HEK293 (cell line): ENCODE measurements around the gene LNPEP.

Source experiments
- CTCF ChIP-seq: fragments of 450-650 bp; formaldehyde crosslinking; IDR thresholded peaks from 2 replicates; pipeline ENCODE4 v1.5.1; 2016; ENCODE audit warnings: missing biosample characterization, missing genetic modification characterization
- SETDB1 ChIP-seq: IDR thresholded peaks from one replicate; pipeline ENCODE4 v1.6.1; 2017; ENCODE audit warnings: mild to moderate bottlenecking, low read length, moderate library complexity, mixed read lengths; ENCODE audit not compliant: insufficient read length
- ZNF366 ChIP-seq: fragments of 450-650 bp; formaldehyde crosslinking; conservative IDR thresholded peaks from 2 replicates; pipeline ENCODE4 v1.5.1; 2016; ENCODE audit warnings: missing biosample characterization, missing genetic modification characterization
- ZNF555 ChIP-seq: fragments of 450-650 bp; formaldehyde crosslinking; conservative IDR thresholded peaks from 2 replicates; pipeline ENCODE4 v1.5.1; 2017; ENCODE audit warnings: missing biosample characterization, mild to moderate bottlenecking, missing genetic modification characterization, inconsistent platforms
- TF ChIP-seq, protein P1 (sequence below): fragments of 450-650 bp; formaldehyde crosslinking; IDR thresholded peaks from 2 replicates; pipeline ENCODE4 v1.5.1; 2016; ENCODE audit warnings: missing biosample characterization, missing genetic modification characterization

- TF ChIP-seq CTCF (tag by site-specific recombination) (no peak), SETDB1 (no peak), ZNF555 (tag by site-specific recombination) (no peak), ZNF366 (tag by site-specific recombination) (no peak)
- TF ChIP-seq, protein P1, sequence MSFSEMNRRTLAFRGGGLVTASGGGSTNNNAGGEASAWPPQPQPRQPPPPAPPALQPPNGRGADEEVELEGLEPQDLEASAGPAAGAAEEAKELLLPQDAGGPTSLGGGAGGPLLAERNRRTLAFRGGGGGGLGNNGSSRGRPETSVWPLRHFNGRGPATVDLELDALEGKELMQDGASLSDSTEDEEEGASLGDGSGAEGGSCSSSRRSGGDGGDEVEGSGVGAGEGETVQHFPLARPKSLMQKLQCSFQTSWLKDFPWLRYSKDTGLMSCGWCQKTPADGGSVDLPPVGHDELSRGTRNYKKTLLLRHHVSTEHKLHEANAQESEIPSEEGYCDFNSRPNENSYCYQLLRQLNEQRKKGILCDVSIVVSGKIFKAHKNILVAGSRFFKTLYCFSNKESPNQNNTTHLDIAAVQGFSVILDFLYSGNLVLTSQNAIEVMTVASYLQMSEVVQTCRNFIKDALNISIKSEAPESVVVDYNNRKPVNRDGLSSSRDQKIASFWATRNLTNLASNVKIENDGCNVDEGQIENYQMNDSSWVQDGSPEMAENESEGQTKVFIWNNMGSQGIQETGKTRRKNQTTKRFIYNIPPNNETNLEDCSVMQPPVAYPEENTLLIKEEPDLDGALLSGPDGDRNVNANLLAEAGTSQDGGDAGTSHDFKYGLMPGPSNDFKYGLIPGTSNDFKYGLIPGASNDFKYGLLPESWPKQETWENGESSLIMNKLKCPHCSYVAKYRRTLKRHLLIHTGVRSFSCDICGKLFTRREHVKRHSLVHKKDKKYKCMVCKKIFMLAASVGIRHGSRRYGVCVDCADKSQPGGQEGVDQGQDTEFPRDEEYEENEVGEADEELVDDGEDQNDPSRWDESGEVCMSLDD (tag by site-specific recombination): no peak
These were observed 16.1 kb upstream of the LNPEP start for GRCh38 chr5:96919754-96920197.
